CD14-positive monocyte (primary cell): ENCODE results near the gene APP. TPM values are rescaled to one million over a fixed set of nuclear protein-coding genes. Genes with fewer than 3 reads are reported as not detected.

ENCODE experiments used
- DNase-seq, 3 donors: peaks; one replicate each; pipeline ENCODE4 v3.0.0-alpha.2; 2011 to 2022
- H2AFZ ChIP-seq: 2 replicates; pipeline ENCODE4 v1.6.0; 2012; ENCODE audit warnings: mild to moderate bottlenecking, low read depth, low read length, inconsistent platforms; ENCODE audit not compliant: insufficient read depth, poor library complexity, severe bottlenecking
- H3K27ac ChIP-seq, 2 donors: 1 replicate in 1 of 2; 2 replicates in 1 of 2; pipeline ENCODE4 v1.5.1; 2012 to 2013; ENCODE audit warnings: low read length in 2 of 2, control low read depth in 1 of 2, inconsistent platforms in 1 of 2, low read depth in 1 of 2, mild to moderate bottlenecking in 1 of 2
- H3K27me3 ChIP-seq, 2 donors: one replicate each; pipeline versions ENCODE4 v1.6.0 to v1.6.1; 2011 to 2013; ENCODE audit warnings: low read length in 2 of 2; ENCODE audit not compliant: control insufficient read depth in 2 of 2, insufficient read depth in 2 of 2
- H3K36me3 ChIP-seq, 2 donors: replicated peaks in 1 of 2; 1 replicate in 1 of 2; 2 replicates in 1 of 2; pipeline versions ENCODE4 v1.5.1 to v1.6.1; 2012 to 2013; ENCODE audit warnings: low read length in 2 of 2, control low read depth in 1 of 2, inconsistent platforms in 1 of 2, mild to moderate bottlenecking in 1 of 2; ENCODE audit not compliant: insufficient read depth in 2 of 2, control insufficient read depth in 1 of 2
- H3K4me1 ChIP-seq, 2 donors: 1 replicate in 1 of 2; 2 replicates in 1 of 2; pipeline versions ENCODE4 v1.5.1 to v1.6.1; 2012 to 2013; ENCODE audit warnings: low read length in 2 of 2, control low read depth in 1 of 2, inconsistent platforms in 1 of 2, mild to moderate bottlenecking in 1 of 2, moderate library complexity in 1 of 2; ENCODE audit not compliant: insufficient read depth in 2 of 2, control insufficient read depth in 1 of 2
- H3K4me2 ChIP-seq: replicated peaks from 2 replicates; pipeline ENCODE3; 2012; ENCODE audit warnings: low read length, moderate library complexity, mild to moderate bottlenecking; ENCODE audit not compliant: poor library complexity, severe bottlenecking; ENCODE audit errors: extremely low read depth
- H3K4me3 ChIP-seq, 3 experiments: fragments of 200-600 bp in 1 of 3; sonication (generic) in 1 of 3; replicated peaks in 1 of 3; 1 replicate in 2 of 3; 2 replicates in 1 of 3; pipeline ENCODE4 v1.5.1; 2011 to 2013; ENCODE audit warnings: low read length in 3 of 3, mild to moderate bottlenecking in 3 of 3, control low read depth in 2 of 3, low read depth in 2 of 3, inconsistent platforms in 1 of 3, moderate library complexity in 1 of 3
- H3K79me2 ChIP-seq: 2 replicates; pipeline ENCODE4 v1.6.0; 2012; ENCODE audit warnings: mild to moderate bottlenecking, control low read depth, inconsistent platforms, low read length, moderate library complexity; ENCODE audit not compliant: insufficient read depth
- H3K9ac ChIP-seq: 2 replicates; pipeline ENCODE4 v1.6.0; 2017; ENCODE audit warnings: low read length, mild to moderate bottlenecking; ENCODE audit not compliant: insufficient read depth, poor library complexity, severe bottlenecking
- H3K9me3 ChIP-seq, 2 donors: replicated peaks in 1 of 2; 1 replicate in 1 of 2; 2 replicates in 1 of 2; pipeline versions ENCODE4 v1.5.1 to v1.6.1; 2012 to 2013; ENCODE audit warnings: low read length in 2 of 2, control low read depth in 1 of 2; ENCODE audit not compliant: control insufficient read depth in 1 of 2, insufficient read depth in 1 of 2
- H4K20me1 ChIP-seq: 2 replicates; pipeline ENCODE4 v1.6.0; 2012; ENCODE audit warnings: mild to moderate bottlenecking, low read length, control low read depth, moderate library complexity; ENCODE audit not compliant: insufficient read depth
- H3K27ac Mint-ChIP-seq, 7 donors: one replicate each; pipeline ENCODE4 v1.8.0; 2020; ENCODE audit warnings: mild to moderate bottlenecking in 7 of 7, mixed read lengths in 7 of 7, moderate library complexity in 6 of 7, inconsistent platforms in 2 of 7
- H3K27me3 Mint-ChIP-seq, 3 donors: one replicate each; pipeline ENCODE4 v1.8.0; 2021 to 2022; ENCODE audit warnings: low read depth in 3 of 3, mild to moderate bottlenecking in 3 of 3, mixed read lengths in 3 of 3, moderate library complexity in 3 of 3, inconsistent platforms in 1 of 3
- H3K36me3 Mint-ChIP-seq, 2 donors: one replicate each; pipeline ENCODE4 v1.8.0; 2020; ENCODE audit warnings: mixed read lengths in 2 of 2, inconsistent platforms in 1 of 2, mild to moderate bottlenecking in 1 of 2
- H3K4me1 Mint-ChIP-seq: one replicate; pipeline ENCODE4 v1.8.0; 2020; ENCODE audit warnings: mild to moderate bottlenecking, mixed read lengths
- H3K4me3 Mint-ChIP-seq, 2 donors: one replicate each; pipeline ENCODE4 v1.8.0; 2020; ENCODE audit warnings: mild to moderate bottlenecking in 2 of 2, mixed read lengths in 2 of 2, moderate library complexity in 1 of 2
- H3K9me3 Mint-ChIP-seq, 7 donors: one replicate each; pipeline ENCODE4 v1.8.0; 2020 to 2022; ENCODE audit warnings: mixed read lengths in 7 of 7, mild to moderate bottlenecking in 6 of 7, moderate library complexity in 6 of 7, inconsistent platforms in 2 of 7
- CTCF ChIP-seq: fragments of 200-600 bp; IDR thresholded peaks from one replicate; pipeline ENCODE4 v1.8.0; 2022; ENCODE audit warnings: antibody characterized with exemption, mild to moderate bottlenecking
- WGBS: methylation state at CpG from one replicate; pipeline ENCODE4 v1.1.5; 2013; ENCODE audit warnings: missing lambda C conversion rate; ENCODE audit not compliant: insufficient coverage; 5-methylcytosine and 5-hydroxymethylcytosine counted together
- intact Hi-C, 2 donors: fragments of 100-400 bp; cut with micrococcal nuclease; formaldehyde crosslinking; loops; one replicate each; pipeline versions ENCODE4 v1.15.0 to v1.15.1; 2023
- polyA plus RNA-seq, 3 donors: library from polyadenylated mRNA; depleted of rRNA in 1 of 3; unstranded in 2 of 3; stranded (reverse) in 1 of 3; fragments of 300-500 nt in 2 of 3; fragments of >200 nt in 1 of 3; fragmentation: Illumina TruSeq in 2 of 3; gene quantifications; 1 replicate in 2 of 3; 2 replicates in 1 of 3; pipeline ENCODE4 v1.2.3, GENCODE V29; 2012 to 2021

Gene APP
- polyA plus RNA-seq, 3 donors, result 28.0 to 118 (median 35.1) TPM

GRCh38 chr21:26153758-26154157 lies 16.8 kb downstream of the APP start:
- Mint-ChIP-seq H3K9me3 (no peaks in the 10 kb centered on the region), H3K4me1 (peaks cover 17% of the 10 kb centered on the region), H3K27ac (peak overlapping the region in 1 of 7 donors; percentile 15), H3K36me3 (peaks cover 1 to 7% of the 10 kb centered on the region in 2 donors), H3K4me3 (no peak overlapping the region), H3K27me3 (no peaks in the 10 kb centered on the region)
- 100% methylated on average over 1 of the region's 1 CpG for WGBS
- H4K20me1 ChIP-seq, result peaks cover 37% of the 10 kb centered on the region
- no peaks in the 10 kb centered on the region for H3K27me3 ChIP-seq
- no peaks in the 10 kb centered on the region for H3K9me3 ChIP-seq
- no peak overlapping the region for H3K4me2 ChIP-seq
- no peak overlapping the region for H3K4me3 ChIP-seq
- H3K27ac ChIP-seq, result no peak overlapping the region
- H3K9ac ChIP-seq, result no peak overlapping the region
- no peaks in the 10 kb centered on the region for H3K36me3 ChIP-seq
- no peak overlapping the region for H2AFZ ChIP-seq
- no peak for DNase-seq
- intact Hi-C loops, result no loop called here
- TF ChIP-seq CTCF, result no peak
- H3K79me2 ChIP-seq, result peaks cover 96% of the 10 kb centered on the region
- peaks cover 9 to 12% of the 10 kb centered on the region in 2 donors for H3K4me1 ChIP-seq

GRCh38 chr21:26148840-26149354 lies 21.7 kb downstream of the APP start:
- Histone ChIP-seq H3K4me2 (no peak overlapping the region), H4K20me1 (peaks cover 29% of the 10 kb centered on the region), H3K27me3 (no peaks in the 10 kb centered on the region), H3K9me3 (no peaks in the 10 kb centered on the region), H2AFZ (no peak overlapping the region), H3K4me1 (peaks cover 7 to 10% of the 10 kb centered on the region in 2 donors), H3K4me3 (no peak overlapping the region), H3K79me2 (peaks cover 57% of the 10 kb centered on the region), H3K9ac (no peak overlapping the region), H3K27ac (peak overlapping the region in 1 of 2 donors; percentile 56), H3K36me3 (peaks cover 0 to 7% of the 10 kb centered on the region in 2 donors)
- Mint-ChIP-seq H3K4me1 (peaks cover 5% of the 10 kb centered on the region), H3K36me3 (peaks cover 11 to 16% of the 10 kb centered on the region in 2 donors), H3K4me3 (no peak overlapping the region), H3K27me3 (no peaks in the 10 kb centered on the region), H3K9me3 (no peaks in the 10 kb centered on the region), H3K27ac (peak overlapping the region in 6 of 7 donors; percentile 0 to 72 (median 41))
- no peak for TF ChIP-seq CTCF
- intact Hi-C loops, result no loop called here
- DNase-seq, result peak in 1 of 3 donors; percentile 41
